Activated CD8-positive, alpha-beta memory T cell treated with anti-CD3 and anti-CD28 coated beads, Interleukin-2, amount 10 ng/mL, durations not matched to agents 7 days and 5 days (primary cell): Measurements from ENCODE around the gene BRSK2. TPM values are rescaled to one million over a fixed set of nuclear protein-coding genes. Genes with fewer than 3 reads are reported as not detected.
"Not testable (repeated sequence)": the region's sequence is repeated elsewhere in the genome, so short reads cannot be mapped to it uniquely, and the experiment has no call there.

Experiments
- ATAC-seq: fragments of 150-1000 bp; cut with Tn5 transposase; one replicate; pipeline ENCODE4 v1.10.0; 2021; ENCODE audit warnings: moderate library complexity
- CTCF ChIA-PET: fragments of 350-600 bp; sonication (Branson Sonifier 250); formaldehyde crosslinking; loops from one replicate; lab custom pipeline; 2021; ENCODE audit warnings: antibody characterized with exemption; lab: Charles Lee
- DNase-seq: peaks from one replicate; pipeline ENCODE4 v3.0.0-alpha.2; 2020
- H3K27ac Mint-ChIP-seq: one replicate; pipeline ENCODE4 v1.8.0; 2021; ENCODE audit warnings: mild to moderate bottlenecking, mixed read lengths
- H3K27me3 Mint-ChIP-seq: one replicate; pipeline ENCODE4 v1.8.0; 2021; ENCODE audit warnings: mixed read lengths
- H3K36me3 Mint-ChIP-seq: one replicate; pipeline ENCODE4 v1.8.0; 2021; ENCODE audit warnings: mild to moderate bottlenecking, mixed read lengths
- H3K4me1 Mint-ChIP-seq: one replicate; pipeline ENCODE4 v1.8.0; 2021; ENCODE audit warnings: mixed read lengths
- H3K4me3 Mint-ChIP-seq: one replicate; pipeline ENCODE4 v1.8.0; 2021; ENCODE audit warnings: mild to moderate bottlenecking, moderate library complexity, mixed read lengths
- H3K9me3 Mint-ChIP-seq: one replicate; pipeline ENCODE4 v1.8.0; 2022; ENCODE audit warnings: low read depth, mixed read lengths
- total RNA-seq, 2 experiments: library from RNA; stranded (reverse); gene quantifications; one replicate each; pipeline ENCODE4 v1.2.3, GENCODE V29; 2021

Gene BRSK2
- total RNA-seq, 2 experiments from 2014 or later, result 0.40 TPM; not detected in 1

DNA sequence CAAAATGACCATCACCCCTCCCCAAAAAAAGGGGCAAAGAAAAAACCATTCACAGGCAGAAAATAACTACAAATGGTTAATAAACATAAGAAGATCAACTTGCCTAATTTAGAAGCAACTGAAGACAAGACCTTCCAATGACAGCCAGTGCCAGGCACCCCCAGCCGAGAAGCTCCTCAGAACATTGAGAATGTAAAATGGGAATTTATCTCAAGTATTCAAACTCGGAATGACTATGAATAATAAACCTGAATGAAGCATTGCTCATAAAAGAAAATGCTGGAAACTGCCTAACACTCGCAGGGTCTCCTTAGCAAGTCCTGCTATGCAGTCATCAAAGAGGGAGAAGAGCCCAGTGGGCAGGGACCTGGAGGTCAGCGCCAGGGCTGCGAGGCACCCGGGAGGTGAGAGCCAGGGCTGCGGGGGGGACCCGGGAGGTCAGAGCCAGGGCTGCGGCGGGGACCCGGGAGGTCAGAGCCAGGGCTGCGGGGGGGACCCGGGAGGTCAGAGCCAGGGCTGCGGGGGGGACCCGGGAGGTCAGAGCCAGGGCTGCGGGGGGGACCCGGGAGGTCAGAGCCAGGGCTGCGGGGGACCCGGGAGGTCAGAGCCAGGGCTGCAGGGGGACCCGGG lies 120.0 kb downstream of the BRSK2 start:
- peaks cover 4% of the 10 kb centered on the region for H3K4me1 Mint-ChIP-seq
- no peaks in the 10 kb centered on the region for H3K9me3 Mint-ChIP-seq
- H3K4me3 Mint-ChIP-seq, result no peak overlapping the region
- CTCF ChIA-PET, result no interaction called here
- H3K27me3 Mint-ChIP-seq, result no peaks in the 10 kb centered on the region
- no peak overlapping the region for H3K27ac Mint-ChIP-seq
- peaks cover 1% of the 10 kb centered on the region for H3K36me3 Mint-ChIP-seq
- DNase-seq, result no peak
- no peak for ATAC-seq

DNA sequence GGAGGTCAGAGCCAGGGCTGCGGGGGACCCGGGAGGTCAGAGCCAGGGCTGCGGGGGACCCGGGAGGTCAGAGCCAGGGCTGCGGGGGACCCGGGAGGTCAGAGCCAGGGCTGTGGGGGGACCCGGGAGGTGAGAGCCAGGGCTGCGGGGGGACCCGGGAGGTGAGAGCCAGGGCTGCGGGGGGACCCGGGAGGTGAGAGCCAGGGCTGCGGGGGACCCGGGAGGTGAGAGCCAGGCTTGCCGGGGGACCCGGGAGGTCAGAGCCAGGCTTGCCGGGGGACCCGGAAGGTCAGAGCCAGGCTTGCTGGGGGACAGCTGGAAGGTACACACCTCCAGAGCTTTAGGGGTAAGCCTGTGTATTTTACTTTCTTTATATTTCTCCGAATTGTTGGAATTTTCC lies 120.6 kb downstream of the BRSK2 start:
- not testable (repeated sequence) for H3K27ac Mint-ChIP-seq, H3K9me3 Mint-ChIP-seq, DNase-seq, H3K27me3 Mint-ChIP-seq, H3K4me1 Mint-ChIP-seq, H3K4me3 Mint-ChIP-seq, ATAC-seq, H3K36me3 Mint-ChIP-seq
- CTCF ChIA-PET, result interaction anchor here (1.3 kb wide), 1 partner anchor 65 kb away, joined by 3 read pairs; no protein-coding TSS in a partner anchor

DNA sequence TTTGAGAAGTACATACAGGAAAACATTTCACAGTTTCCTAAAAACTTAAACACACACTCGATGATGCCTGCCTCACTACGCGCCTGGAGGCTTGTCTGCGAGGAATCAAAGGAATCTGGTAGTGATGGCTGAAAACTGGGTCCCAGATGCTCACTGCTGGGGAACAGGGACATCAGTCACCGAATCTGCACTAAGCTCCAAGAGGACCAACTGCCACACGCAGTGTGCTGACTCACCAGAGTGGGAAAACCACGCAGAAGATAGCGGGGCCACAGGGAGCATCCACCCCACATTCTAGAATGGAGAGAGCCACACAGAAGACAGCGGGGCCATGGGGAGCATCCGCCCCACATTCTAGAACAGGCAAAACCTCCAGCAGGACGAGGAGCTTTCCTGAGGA lies 121.2 kb downstream of the BRSK2 start:
- no peak overlapping the region for H3K27ac Mint-ChIP-seq
- H3K4me1 Mint-ChIP-seq, result peaks cover 7% of the 10 kb centered on the region
- H3K36me3 Mint-ChIP-seq, result peaks cover 1% of the 10 kb centered on the region
- CTCF ChIA-PET, result interaction anchor here (1.3 kb wide), 1 partner anchor 64 kb away, joined by 3 read pairs; no protein-coding TSS in a partner anchor
- ATAC-seq (no peak), DNase-seq (no peak)
- H3K4me3 Mint-ChIP-seq, result no peak overlapping the region
- no peaks in the 10 kb centered on the region for H3K9me3 Mint-ChIP-seq
- H3K27me3 Mint-ChIP-seq, result no peaks in the 10 kb centered on the region

DNA sequence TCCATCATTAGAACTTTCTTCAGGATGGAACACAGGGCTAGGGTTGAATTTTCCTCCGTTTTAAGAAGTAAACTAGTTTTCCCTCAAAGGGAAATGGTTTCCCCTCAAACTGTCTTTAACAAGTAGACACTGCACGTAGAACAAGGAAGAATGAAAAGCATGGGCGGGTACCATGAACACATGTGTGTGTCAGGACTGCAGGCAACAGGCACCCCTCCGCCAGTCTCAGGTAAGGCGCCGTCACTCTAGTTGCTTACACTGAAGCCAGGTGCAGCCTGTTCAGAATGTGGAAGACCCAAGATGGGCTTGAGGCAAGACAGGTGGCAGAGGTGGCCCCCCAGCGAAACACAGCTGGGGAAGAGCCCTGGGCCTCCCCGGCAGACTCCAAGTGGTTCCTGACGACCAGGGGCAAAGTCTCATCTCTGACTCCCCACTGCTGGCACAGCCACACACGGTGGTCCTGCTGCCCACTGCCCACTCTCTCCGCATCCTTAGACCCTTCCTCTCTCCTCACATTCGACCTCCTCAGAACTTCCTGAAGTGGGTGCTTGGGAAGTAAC lies 122.3 kb downstream of the BRSK2 start:
- DNase-seq, result no peak
- Mint-ChIP-seq H3K4me1 (peaks cover 8% of the 10 kb centered on the region), H3K27me3 (no peaks in the 10 kb centered on the region), H3K4me3 (no peak overlapping the region), H3K27ac (no peak overlapping the region), H3K36me3 (peaks cover 1% of the 10 kb centered on the region), H3K9me3 (no peaks in the 10 kb centered on the region)
- no peak for ATAC-seq
- CTCF ChIA-PET, result no interaction called here

Other genes starting within 250 kb of the BRSK2 start
- gene MUC5AC, start 232.0 kb upstream of the BRSK2 start, total RNA-seq, result not detected
- not detected for gene MUC5B, start 166.9 kb upstream of the BRSK2 start, total RNA-seq
- 10 to 100 TPM; 33.3 to 35.8 TPM for gene TOLLIP, start 80.3 kb upstream of the BRSK2 start, total RNA-seq
- 10 to 100 TPM; 34.1 to 34.7 TPM for gene MOB2, start 96.8 kb downstream of the BRSK2 start, total RNA-seq
- gene DUSP8, start 182.3 kb downstream of the BRSK2 start, total RNA-seq, result 1 to 10 TPM in 1 of 2 experiments, under 1 TPM in 1; 0.50 to 1.1 TPM
- not detected for gene KRTAP5-1, start 195.3 kb downstream of the BRSK2 start, total RNA-seq
- gene KRTAP5-2, start 208.4 kb downstream of the BRSK2 start, total RNA-seq, result not detected
- gene KRTAP5-3, start 218.5 kb downstream of the BRSK2 start, total RNA-seq, result not detected
- gene KRTAP5-4, start 232.2 kb downstream of the BRSK2 start, total RNA-seq, result not detected
- gene KRTAP5-5, start 239.8 kb downstream of the BRSK2 start, total RNA-seq, result not detected